HG03565 (cell line): ENCODE data around the gene CD9.

ENCODE experiments used
- ATAC-seq: cut with Tn5 transposase; IDR thresholded peaks from one replicate; pipeline ENCODE4 v1.9.1; 2021; ENCODE audit warnings: mild to moderate bottlenecking, moderate library complexity; ENCODE audit not compliant: unreplicated experiment

The CD9 gene

GRCh38 chr12:6235906-6236640, 35.9 kb downstream of the CD9 start:
- no peak for ATAC-seq

- no peak for ATAC-seq
These were observed 36.4 kb downstream of the CD9 start for GRCh38 chr12:6236641-6236940.

- ATAC-seq = no peak
These were observed 37.6 kb downstream of the CD9 start for GRCh38 chr12:6237830-6238229.

- no peak for ATAC-seq
These were observed 38.7 kb downstream of the CD9 start for GRCh38 chr12:6238875-6239274.

- no peak for ATAC-seq
These were observed 41.3 kb downstream of the CD9 start for GRCh38 chr12:6241495-6241894.

- ATAC-seq = no peak
These were observed 49.4 kb downstream of the CD9 start for GRCh38 chr12:6249580-6249979.

GRCh38 chr12:6250343-6250742, 50.1 kb downstream of the CD9 start:
- no peak for ATAC-seq

- no peak for ATAC-seq
These were observed 53.1 kb downstream of the CD9 start for GRCh38 chr12:6253278-6253677.

GRCh38 chr12:6254491-6254890, 54.3 kb downstream of the CD9 start:
- ATAC-seq = no peak

GRCh38 chr12:6257007-6257406, 56.8 kb downstream of the CD9 start:
- ATAC-seq = no peak

GRCh38 chr12:6262211-6262610, 62.0 kb downstream of the CD9 start:
- ATAC-seq = no peak

GRCh38 chr12:6262623-6263022, 62.4 kb downstream of the CD9 start:
- no peak for ATAC-seq

- no peak for ATAC-seq
These were observed 63.7 kb downstream of the CD9 start for GRCh38 chr12:6263931-6264330.

- ATAC-seq = no peak
These were observed 64.3 kb downstream of the CD9 start for GRCh38 chr12:6264402-6265037.

- no peak for ATAC-seq
These were observed 64.8 kb downstream of the CD9 start for GRCh38 chr12:6265038-6265405.

GRCh38 chr12:6266541-6266966, 66.4 kb downstream of the CD9 start:
- no peak for ATAC-seq

- no peak for ATAC-seq
These were observed 66.9 kb downstream of the CD9 start for GRCh38 chr12:6266971-6267721.

- ATAC-seq = no peak
These were observed 68.4 kb downstream of the CD9 start for GRCh38 chr12:6268484-6269157.

GRCh38 chr12:6269986-6270385, 69.8 kb downstream of the CD9 start:
- ATAC-seq = no peak

- ATAC-seq = no peak
These were observed 71.1 kb downstream of the CD9 start for GRCh38 chr12:6271281-6271680.

GRCh38 chr12:6272300-6273204, 72.4 kb downstream of the CD9 start:
- no peak for ATAC-seq
